Pancreas (tissue), 10 donors: ENCODE results near the gene MUC5B. TPM values are rescaled to one million over a fixed set of nuclear protein-coding genes. Genes with fewer than 3 reads are reported as not detected.

ENCODE experiments used
- ATAC-seq, 4 donors: fragments of 200-7000 bp; cut with Tn5 transposase; one replicate each; pipeline versions ENCODE4 v1.8.0 to v1.9.1; 2020; ENCODE audit warnings: mild to moderate bottlenecking in 4 of 4, moderate library complexity in 4 of 4
- DNase-seq, 6 donors: peaks; one replicate each; pipeline ENCODE4 v3.0.0-alpha.2; 2020
- FAIRE-seq: peaks from 2 replicates; lab custom pipeline; 2012; peaks lifted over from hg19 to GRCh38; lab: Jason Lieb, UNC
- H3K27ac ChIP-seq, 4 donors: fragments of 200-600 bp; sonication (generic); 1 replicate in 3 of 4; 2 replicates in 1 of 4; pipeline versions ENCODE4 v1.5.0 to v1.8.0; 2020
- H3K27me3 ChIP-seq, 4 donors: fragments of 200-600 bp; one replicate each; pipeline ENCODE4 v1.8.0; 2021
- H3K36me3 ChIP-seq, 3 donors: fragments of 200-600 bp; sonication (generic) in 1 of 3; one replicate each; pipeline versions ENCODE4 v1.5.0 to v1.8.0; 2020 to 2021
- H3K4me1 ChIP-seq, 3 donors: fragments of 200-600 bp; one replicate each; pipeline ENCODE4 v1.8.0; 2021
- H3K4me3 ChIP-seq, 4 donors: fragments of 200-600 bp; sonication (generic) in 2 of 4; one replicate each; pipeline versions ENCODE4 v1.5.0 to v1.8.0; 2020 to 2021
- H3K9me3 ChIP-seq, 4 donors: fragments of 200-600 bp; one replicate each; pipeline ENCODE4 v1.8.0; 2021
- CTCF ChIP-seq, 4 donors: fragments of 200-600 bp; sonication (generic) in 3 of 4; IDR thresholded peaks; one replicate each; pipeline versions ENCODE4 v1.5.0 to v1.8.0; 2021; ENCODE audit warnings: antibody characterized with exemption in 4 of 4
- WGBS, 2 donors: extraction: QIAGEN DNeasy Blood & Tissue Kit; methylation state at CpG; one replicate each; pipeline ENCODE4 v1.1.7; 2013; 5-methylcytosine and 5-hydroxymethylcytosine counted together
- intact Hi-C, 3 donors: fragments of 100-400 bp; cut with DNase I; formaldehyde crosslinking; loops; one replicate each; pipeline versions ENCODE4 v1.11.1 to v1.14.2; 2022
- polyA plus RNA-seq, 2 donors: library from polyadenylated mRNA; stranded (reverse); fragments of 200-250 nt; gene quantifications; one replicate each; pipeline ENCODE4 v1.2.3, GENCODE V29; 2013
- total RNA-seq, 6 donors: library from RNA; stranded (reverse); fragmentation: NEBNext Ultra II Directional in 4 of 6; extraction: Animal tissue kit (Norgen Biotek cat#: 25700) in 4 of 6; gene quantifications; one replicate each; pipeline versions ENCODE4 v1.2.1 to v1.2.4, GENCODE V29; 2021 to 2023
- donor health status: healthy with polysubstance abuse.
- donor health status: DM: no; HTN: no; CAD: no; lungs with moderate emphysema.
- donor health status: DM: no; HTN: no; CAD: no.
- donor health status: control.
- donor health status: control.
- donor health status: Bipolar disorder and iron deficiency.
- donor health status: DM: yes; HTN: yes; CAD: no.
- donor health status: DM: no; HTN: no; CAD: no.
- donor health status: DM: no; HTN: no; CAD: no.
- donor health status: DM: yes; HTN: yes; CAD: no.

MUC5B gene
- total and polyA plus RNA-seq, 8 donors: 5.1 to 65.4 (median 15.1) TPM

- intact Hi-C loops: loop anchor here in 2 of 3 donors (2.0 to 5.0 kb wide), 2 partner anchors 313 to 316 kb away; no protein-coding TSS in a partner anchor
- peak in 1 of 4 donors; percentile 1 for ATAC-seq
- H3K4me3 ChIP-seq: no peak overlapping the region
- no peak for FAIRE-seq
- H3K4me1 ChIP-seq: no peaks in the 10 kb centered on the region
- H3K27me3 ChIP-seq: peaks cover 0 to 5% (median 0%) of the 10 kb centered on the region in 4 donors
- TF ChIP-seq CTCF (IDR thresholded peaks at IDR 0.05): no peak
- H3K36me3 ChIP-seq: no peaks in the 10 kb centered on the region
- H3K9me3 ChIP-seq: no peaks in the 10 kb centered on the region
- H3K27ac ChIP-seq: no peak overlapping the region
- no peak for DNase-seq
- 67 to 85% methylated on average over 4 of the region's 4 CpGs for WGBS, 2 donors
Observed at GRCh38 chr11:1201395-1202153, 21.3 kb upstream of the MUC5B start.

GRCh38 chr11:1202154-1202775 is 20.6 kb upstream of the MUC5B start:
- no peak overlapping the region for H3K27ac ChIP-seq
- peaks cover 0 to 5% (median 0%) of the 10 kb centered on the region in 4 donors for H3K27me3 ChIP-seq
- H3K36me3 ChIP-seq: no peaks in the 10 kb centered on the region
- intact Hi-C loops: loop anchor here in 2 of 3 donors (2.0 to 5.0 kb wide), 2 partner anchors 313 to 315 kb away; no protein-coding TSS in a partner anchor
- DNase-seq (peak in 4 of 6 donors; percentile 9 to 74 (median 46)), ATAC-seq (peak; percentile 27 to 62 (median 41)), FAIRE-seq (no peak)
- H3K4me1 ChIP-seq: no peaks in the 10 kb centered on the region
- WGBS, 2 donors: 38 to 42% methylated on average over 18 of the region's 18 CpGs
- TF ChIP-seq CTCF (IDR thresholded peaks at IDR 0.05): no peak
- no peak overlapping the region for H3K4me3 ChIP-seq
- no peaks in the 10 kb centered on the region for H3K9me3 ChIP-seq

GRCh38 chr11:1202776-1203504 is 19.9 kb upstream of the MUC5B start:
- FAIRE-seq (no peak), DNase-seq (peak; percentile 22 to 91 (median 72)), ATAC-seq (peak; percentile 85 to 97 (median 90))
- intact Hi-C loops: loop anchor here in 2 of 3 donors (2.0 to 5.0 kb wide), 2 partner anchors 312 to 314 kb away; no protein-coding TSS in a partner anchor
- Histone ChIP-seq H3K27ac (no peak overlapping the region), H3K36me3 (no peaks in the 10 kb centered on the region), H3K4me3 (no peak overlapping the region), H3K27me3 (peaks cover 0 to 5% (median 0%) of the 10 kb centered on the region in 4 donors), H3K9me3 (no peaks in the 10 kb centered on the region), H3K4me1 (no peaks in the 10 kb centered on the region)
- WGBS, 2 donors: 18 to 19% methylated on average over 26 to 32 of the region's 32 CpGs
- peak; percentile 91 to 94 (median 93) for TF ChIP-seq CTCF (IDR thresholded peaks at IDR 0.05)

- Histone ChIP-seq H3K4me3 (no peak overlapping the region), H3K27me3 (peaks cover 0 to 3% (median 0%) of the 10 kb centered on the region in 4 donors), H3K9me3 (no peaks in the 10 kb centered on the region), H3K27ac (no peak overlapping the region), H3K36me3 (no peaks in the 10 kb centered on the region), H3K4me1 (no peaks in the 10 kb centered on the region)
- peak in 2 of 4 donors; percentile 6 to 10 for ATAC-seq
- TF ChIP-seq CTCF (IDR thresholded peaks at IDR 0.05): no peak
- intact Hi-C loops: loop anchor here in 2 of 3 donors (2.0 to 5.0 kb wide), 2 partner anchors 311 to 314 kb away; no protein-coding TSS in a partner anchor
- DNase-seq: peak in 5 of 6 donors; percentile 2 to 77 (median 34)
- 46 to 56% methylated on average over 30 of the region's 30 CpGs for WGBS, 2 donors
- FAIRE-seq: no peak
Observed at GRCh38 chr11:1203505-1204271, 19.2 kb upstream of the MUC5B start.
